Loucy (cell line): ENCODE data around the gene POU2F1.

Experiments used
- H2AFZ ChIP-seq: fragments of 200-600 bp; sonication (generic); 2 replicates; pipeline ENCODE4 v1.6.0; 2016; ENCODE audit warnings: antibody characterized with exemption, mild to moderate bottlenecking, low read length, moderate library complexity
- H3F3A ChIP-seq: fragments of 200-600 bp; 2 replicates; pipeline ENCODE4 v1.6.0; 2016; ENCODE audit warnings: antibody characterized with exemption, low read depth, mild to moderate bottlenecking
- H3K27me3 ChIP-seq: fragments of 200-600 bp; sonication (generic); 2 replicates; pipeline ENCODE4 v1.6.1; 2014; ENCODE audit warnings: low read length, mild to moderate bottlenecking; ENCODE audit not compliant: insufficient read depth, poor library complexity, severe bottlenecking
- H3K36me3 ChIP-seq: fragments of 200-600 bp; sonication (generic); 2 replicates; pipeline ENCODE4 v1.6.1; 2016; ENCODE audit warnings: low read length; ENCODE audit not compliant: insufficient read depth
- H3K4me1 ChIP-seq: fragments of 200-600 bp; sonication (generic); 2 replicates; pipeline ENCODE4 v1.5.1; 2014; ENCODE audit warnings: low read length, mild to moderate bottlenecking; ENCODE audit not compliant: insufficient read depth, poor library complexity, severe bottlenecking
- H3K4me2 ChIP-seq: fragments of 200-600 bp; sonication (generic); 2 replicates; pipeline ENCODE4 v1.6.0; 2014; ENCODE audit warnings: antibody characterized with exemption, low read length, low read depth, mild to moderate bottlenecking; ENCODE audit not compliant: poor library complexity, severe bottlenecking
- H3K4me3 ChIP-seq: fragments of 200-600 bp; sonication (generic); 2 replicates; pipeline ENCODE4 v1.5.1; 2014; ENCODE audit warnings: low read length, mild to moderate bottlenecking, mixed read lengths; ENCODE audit not compliant: poor library complexity, severe bottlenecking
- H3K79me2 ChIP-seq: fragments of 200-600 bp; sonication (generic); 2 replicates; pipeline ENCODE4 v1.6.1; 2014; ENCODE audit warnings: low read length; ENCODE audit not compliant: insufficient read depth
- H3K9ac ChIP-seq: fragments of 200-600 bp; sonication (generic); 2 replicates; pipeline ENCODE4 v1.6.0; 2014; ENCODE audit warnings: mild to moderate bottlenecking, low read depth, low read length, moderate library complexity; ENCODE audit not compliant: poor library complexity, severe bottlenecking
- H3K9me2 ChIP-seq: fragments of 200-600 bp; sonication (generic); replicated peaks from 2 replicates; pipeline ENCODE4 v1.6.1; 2016; ENCODE audit warnings: low read depth, low read length, mixed read lengths
- H3K9me3 ChIP-seq: fragments of 200-600 bp; sonication (generic); 2 replicates; pipeline ENCODE4 v1.6.1; 2014; ENCODE audit warnings: mild to moderate bottlenecking, antibody characterized with exemption, low read length, low read depth; ENCODE audit not compliant: insufficient read depth
- H4K20me1 ChIP-seq: fragments of 200-600 bp; sonication (generic); 2 replicates; pipeline ENCODE4 v1.6.0; 2014; ENCODE audit warnings: antibody characterized with exemption, low read length, mild to moderate bottlenecking; ENCODE audit not compliant: insufficient read depth, poor library complexity, severe bottlenecking
- CTCF ChIP-seq: fragments of 200-600 bp; sonication (generic); conservative IDR thresholded peaks from 2 replicates; pipeline ENCODE4 v1.5.1; 2014; ENCODE audit warnings: mild to moderate bottlenecking, antibody characterized with exemption, low read length
- EZH2phosphoT487 ChIP-seq: fragments of 200-600 bp; IDR thresholded peaks from 2 replicates; pipeline ENCODE4 v1.6.1; 2018; ENCODE audit warnings: antibody characterized with exemption, mild to moderate bottlenecking, moderate library complexity, borderline replicate concordance

POU2F1 gene

GRCh38 chr1:167413328-167413727 is 192.6 kb downstream of the POU2F1 start:
- Histone ChIP-seq H3K4me1 (peaks cover 17% of the 10 kb centered on the region), H3K9ac (no peak overlapping the region), H3K4me3 (no peak overlapping the region), H3K27me3 (no peaks in the 10 kb centered on the region), H4K20me1 (no peaks in the 10 kb centered on the region), H3K9me3 (no peaks in the 10 kb centered on the region), H3K36me3 (peaks cover 61% of the 10 kb centered on the region; the same call in 1 of the 2 replicates), H3F3A (no peaks in the 10 kb centered on the region), H3K4me2 (no peak overlapping the region), H3K79me2 (no peaks in the 10 kb centered on the region), H3K9me2 (no peaks in the 10 kb centered on the region), H2AFZ (no peak overlapping the region)
- TF ChIP-seq EZH2phosphoT487, result no peak
- no peak for TF ChIP-seq CTCF

GRCh38 chr1:167416506-167416905 is 195.8 kb downstream of the POU2F1 start:
- Histone ChIP-seq H3F3A (no peaks in the 10 kb centered on the region), H3K4me2 (no peak overlapping the region), H3K9ac (no peak overlapping the region), H3K9me3 (no peaks in the 10 kb centered on the region), H2AFZ (no peak overlapping the region), H3K4me1 (peaks cover 20% of the 10 kb centered on the region), H3K79me2 (no peaks in the 10 kb centered on the region), H3K4me3 (no peak overlapping the region), H3K27me3 (no peaks in the 10 kb centered on the region), H4K20me1 (no peaks in the 10 kb centered on the region), H3K36me3 (peaks cover 50% of the 10 kb centered on the region; the same call in 1 of the 2 replicates), H3K9me2 (no peaks in the 10 kb centered on the region)
- TF ChIP-seq EZH2phosphoT487, result no peak
- no peak for TF ChIP-seq CTCF

- H3K9ac ChIP-seq, result no peak overlapping the region
- peaks cover 42% of the 10 kb centered on the region; the same call in 1 of the 2 replicates for H3K36me3 ChIP-seq
- peaks cover 20% of the 10 kb centered on the region for H3K4me1 ChIP-seq
- H3K27me3 ChIP-seq, result no peaks in the 10 kb centered on the region
- no peak overlapping the region for H2AFZ ChIP-seq
- no peaks in the 10 kb centered on the region for H4K20me1 ChIP-seq
- H3F3A ChIP-seq, result no peaks in the 10 kb centered on the region
- H3K4me2 ChIP-seq, result peak overlapping the region; percentile 30
- H3K79me2 ChIP-seq, result no peaks in the 10 kb centered on the region
- TF ChIP-seq EZH2phosphoT487, result no peak
- no peak for TF ChIP-seq CTCF
- no peaks in the 10 kb centered on the region for H3K9me2 ChIP-seq
- no peaks in the 10 kb centered on the region for H3K9me3 ChIP-seq
- H3K4me3 ChIP-seq, result no peak overlapping the region
Observed at GRCh38 chr1:167418391-167418790, 197.7 kb downstream of the POU2F1 start.
